CD14-positive monocyte (primary cell): ENCODE measurements around the gene SLC30A9. TPM values are rescaled to one million over a fixed set of nuclear protein-coding genes. Genes with fewer than 3 reads are reported as not detected.

ENCODE experiments used
- DNase-seq, 3 donors: peaks; one replicate each; pipeline ENCODE4 v3.0.0-alpha.2; 2011 to 2022
- H2AFZ ChIP-seq: 2 replicates; pipeline ENCODE4 v1.6.0; 2012; ENCODE audit warnings: mild to moderate bottlenecking, low read depth, low read length, inconsistent platforms; ENCODE audit not compliant: insufficient read depth, poor library complexity, severe bottlenecking
- H3K27ac ChIP-seq, 2 donors: 1 replicate in 1 of 2; 2 replicates in 1 of 2; pipeline ENCODE4 v1.5.1; 2012 to 2013; ENCODE audit warnings: low read length in 2 of 2, control low read depth in 1 of 2, inconsistent platforms in 1 of 2, low read depth in 1 of 2, mild to moderate bottlenecking in 1 of 2
- H3K27me3 ChIP-seq, 2 donors: one replicate each; pipeline versions ENCODE4 v1.6.0 to v1.6.1; 2011 to 2013; ENCODE audit warnings: low read length in 2 of 2; ENCODE audit not compliant: control insufficient read depth in 2 of 2, insufficient read depth in 2 of 2
- H3K36me3 ChIP-seq, 2 donors: replicated peaks in 1 of 2; 1 replicate in 1 of 2; 2 replicates in 1 of 2; pipeline versions ENCODE4 v1.5.1 to v1.6.1; 2012 to 2013; ENCODE audit warnings: low read length in 2 of 2, control low read depth in 1 of 2, inconsistent platforms in 1 of 2, mild to moderate bottlenecking in 1 of 2; ENCODE audit not compliant: insufficient read depth in 2 of 2, control insufficient read depth in 1 of 2
- H3K4me1 ChIP-seq, 2 donors: 1 replicate in 1 of 2; 2 replicates in 1 of 2; pipeline versions ENCODE4 v1.5.1 to v1.6.1; 2012 to 2013; ENCODE audit warnings: low read length in 2 of 2, control low read depth in 1 of 2, inconsistent platforms in 1 of 2, mild to moderate bottlenecking in 1 of 2, moderate library complexity in 1 of 2; ENCODE audit not compliant: insufficient read depth in 2 of 2, control insufficient read depth in 1 of 2
- H3K4me2 ChIP-seq: replicated peaks from 2 replicates; pipeline ENCODE3; 2012; ENCODE audit warnings: low read length, moderate library complexity, mild to moderate bottlenecking; ENCODE audit not compliant: poor library complexity, severe bottlenecking; ENCODE audit errors: extremely low read depth
- H3K4me3 ChIP-seq, 3 experiments: fragments of 200-600 bp in 1 of 3; sonication (generic) in 1 of 3; replicated peaks in 1 of 3; 1 replicate in 2 of 3; 2 replicates in 1 of 3; pipeline ENCODE4 v1.5.1; 2011 to 2013; ENCODE audit warnings: low read length in 3 of 3, mild to moderate bottlenecking in 3 of 3, control low read depth in 2 of 3, low read depth in 2 of 3, inconsistent platforms in 1 of 3, moderate library complexity in 1 of 3
- H3K79me2 ChIP-seq: 2 replicates; pipeline ENCODE4 v1.6.0; 2012; ENCODE audit warnings: mild to moderate bottlenecking, control low read depth, inconsistent platforms, low read length, moderate library complexity; ENCODE audit not compliant: insufficient read depth
- H3K9ac ChIP-seq: 2 replicates; pipeline ENCODE4 v1.6.0; 2017; ENCODE audit warnings: low read length, mild to moderate bottlenecking; ENCODE audit not compliant: insufficient read depth, poor library complexity, severe bottlenecking
- H3K9me3 ChIP-seq, 2 donors: replicated peaks in 1 of 2; 1 replicate in 1 of 2; 2 replicates in 1 of 2; pipeline versions ENCODE4 v1.5.1 to v1.6.1; 2012 to 2013; ENCODE audit warnings: low read length in 2 of 2, control low read depth in 1 of 2; ENCODE audit not compliant: control insufficient read depth in 1 of 2, insufficient read depth in 1 of 2
- H4K20me1 ChIP-seq: 2 replicates; pipeline ENCODE4 v1.6.0; 2012; ENCODE audit warnings: mild to moderate bottlenecking, low read length, control low read depth, moderate library complexity; ENCODE audit not compliant: insufficient read depth
- H3K27ac Mint-ChIP-seq, 7 donors: one replicate each; pipeline ENCODE4 v1.8.0; 2020; ENCODE audit warnings: mild to moderate bottlenecking in 7 of 7, mixed read lengths in 7 of 7, moderate library complexity in 6 of 7, inconsistent platforms in 2 of 7
- H3K27me3 Mint-ChIP-seq, 3 donors: one replicate each; pipeline ENCODE4 v1.8.0; 2021 to 2022; ENCODE audit warnings: low read depth in 3 of 3, mild to moderate bottlenecking in 3 of 3, mixed read lengths in 3 of 3, moderate library complexity in 3 of 3, inconsistent platforms in 1 of 3
- H3K36me3 Mint-ChIP-seq, 2 donors: one replicate each; pipeline ENCODE4 v1.8.0; 2020; ENCODE audit warnings: mixed read lengths in 2 of 2, inconsistent platforms in 1 of 2, mild to moderate bottlenecking in 1 of 2
- H3K4me1 Mint-ChIP-seq: one replicate; pipeline ENCODE4 v1.8.0; 2020; ENCODE audit warnings: mild to moderate bottlenecking, mixed read lengths
- H3K4me3 Mint-ChIP-seq, 2 donors: one replicate each; pipeline ENCODE4 v1.8.0; 2020; ENCODE audit warnings: mild to moderate bottlenecking in 2 of 2, mixed read lengths in 2 of 2, moderate library complexity in 1 of 2
- H3K9me3 Mint-ChIP-seq, 7 donors: one replicate each; pipeline ENCODE4 v1.8.0; 2020 to 2022; ENCODE audit warnings: mixed read lengths in 7 of 7, mild to moderate bottlenecking in 6 of 7, moderate library complexity in 6 of 7, inconsistent platforms in 2 of 7
- CTCF ChIP-seq: fragments of 200-600 bp; IDR thresholded peaks from one replicate; pipeline ENCODE4 v1.8.0; 2022; ENCODE audit warnings: antibody characterized with exemption, mild to moderate bottlenecking
- WGBS: methylation state at CpG from one replicate; pipeline ENCODE4 v1.1.5; 2013; ENCODE audit warnings: missing lambda C conversion rate; ENCODE audit not compliant: insufficient coverage; 5-methylcytosine and 5-hydroxymethylcytosine counted together
- intact Hi-C, 2 donors: fragments of 100-400 bp; cut with micrococcal nuclease; formaldehyde crosslinking; loops; one replicate each; pipeline versions ENCODE4 v1.15.0 to v1.15.1; 2023
- polyA plus RNA-seq, 3 donors: library from polyadenylated mRNA; depleted of rRNA in 1 of 3; unstranded in 2 of 3; stranded (reverse) in 1 of 3; fragments of 300-500 nt in 2 of 3; fragments of >200 nt in 1 of 3; fragmentation: Illumina TruSeq in 2 of 3; gene quantifications; 1 replicate in 2 of 3; 2 replicates in 1 of 3; pipeline ENCODE4 v1.2.3, GENCODE V29; 2012 to 2021

The SLC30A9 gene
- polyA plus RNA-seq, 3 donors, result 11.6 to 47.2 (median 41.0) TPM

GRCh38 chr4:41967392-41967791 is 22.9 kb upstream of the SLC30A9 start:
- peaks cover 2 to 5% of the 10 kb centered on the region in 2 donors for H3K36me3 Mint-ChIP-seq
- H3K27ac Mint-ChIP-seq, result no peak overlapping the region
- no peak for DNase-seq
- Histone ChIP-seq H3K9me3 (peaks cover 5 to 11% of the 10 kb centered on the region in 2 donors), H3K4me1 (no peaks in the 10 kb centered on the region), H3K4me2 (no peak overlapping the region), H3K27me3 (no peaks in the 10 kb centered on the region), H3K4me3 (no peak overlapping the region), H2AFZ (no peak overlapping the region), H3K9ac (no peak overlapping the region), H4K20me1 (no peaks in the 10 kb centered on the region), H3K36me3 (no peaks in the 10 kb centered on the region), H3K27ac (no peak overlapping the region), H3K79me2 (no peaks in the 10 kb centered on the region)
- TF ChIP-seq CTCF, result no peak
- WGBS, result no CpG with 5 or more reads among the region's 2 CpGs
- H3K27me3 Mint-ChIP-seq, result peaks cover 0 to 2% (median 0%) of the 10 kb centered on the region in 3 donors
- no peak overlapping the region for H3K4me3 Mint-ChIP-seq
- H3K4me1 Mint-ChIP-seq, result peaks cover 7% of the 10 kb centered on the region
- H3K9me3 Mint-ChIP-seq, result peaks cover 16 to 28% (median 21%) of the 10 kb centered on the region in 7 donors
- intact Hi-C loops, result no loop called here

GRCh38 chr4:41969671-41970070 is 20.7 kb upstream of the SLC30A9 start:
- H3K4me2 ChIP-seq, result no peak overlapping the region
- H3K4me3 Mint-ChIP-seq, result no peak overlapping the region
- H3K9me3 ChIP-seq, result peaks cover 5 to 18% of the 10 kb centered on the region in 2 donors
- no peaks in the 10 kb centered on the region for H3K36me3 ChIP-seq
- no peaks in the 10 kb centered on the region for H3K27me3 ChIP-seq
- no peak for TF ChIP-seq CTCF
- H3K27me3 Mint-ChIP-seq, result peaks cover 0 to 3% (median 0%) of the 10 kb centered on the region in 3 donors
- H3K9me3 Mint-ChIP-seq, result peaks cover 18 to 35% (median 24%) of the 10 kb centered on the region in 7 donors
- H3K36me3 Mint-ChIP-seq, result peaks cover 2 to 5% of the 10 kb centered on the region in 2 donors
- H2AFZ ChIP-seq, result no peak overlapping the region
- no peaks in the 10 kb centered on the region for H4K20me1 ChIP-seq
- H3K4me1 Mint-ChIP-seq, result peaks cover 7% of the 10 kb centered on the region
- DNase-seq, result peak in 2 of 3 donors; percentile 28 to 72
- H3K4me3 ChIP-seq, result no peak overlapping the region
- H3K27ac Mint-ChIP-seq, result peak overlapping the region in 1 of 7 donors; percentile 6
- H3K9ac ChIP-seq, result no peak overlapping the region
- H3K27ac ChIP-seq, result no peak overlapping the region
- no peaks in the 10 kb centered on the region for H3K4me1 ChIP-seq
- intact Hi-C loops, result no loop called here
- no peaks in the 10 kb centered on the region for H3K79me2 ChIP-seq
